Measurements from ENCODE around the gene ZNF705A. TPM values are rescaled to one million over a fixed set of nuclear protein-coding genes. Genes with fewer than 3 reads are reported as not detected.
"Not testable (repeated sequence)": the region's sequence is repeated elsewhere in the genome, so short reads cannot be mapped to it uniquely, and the experiment has no call there.

ZNF705A gene
- total RNA-seq, 2 experiments from 2014 or later = not detected

- H3K36me3 Mint-ChIP-seq (ENCODE audit: low read depth) = peaks cover 4% of the 10 kb centered on the region
- ChIA-PET CTCF (no interaction called here), POLR2A (no interaction called here)
- H3K4me3 Mint-ChIP-seq = no peak overlapping the region
- H3K9me3 Mint-ChIP-seq = no peaks in the 10 kb centered on the region
- peaks cover 54% of the 10 kb centered on the region for H3K27me3 Mint-ChIP-seq
- DNase-seq = peak; percentile 43
- H3K4me1 Mint-ChIP-seq = peaks cover 24% of the 10 kb centered on the region
- peak overlapping the region; percentile 71 for H3K27ac Mint-ChIP-seq
These were observed 2.3 kb upstream of the ZNF705A start for GRCh38 chr12:8154526-8154925.

GRCh38 chr12:8156416-8156815 lies 399 bp upstream of the ZNF705A start:
- H3K27ac Mint-ChIP-seq = no peak overlapping the region
- CTCF ChIA-PET = no interaction called here

DNA sequence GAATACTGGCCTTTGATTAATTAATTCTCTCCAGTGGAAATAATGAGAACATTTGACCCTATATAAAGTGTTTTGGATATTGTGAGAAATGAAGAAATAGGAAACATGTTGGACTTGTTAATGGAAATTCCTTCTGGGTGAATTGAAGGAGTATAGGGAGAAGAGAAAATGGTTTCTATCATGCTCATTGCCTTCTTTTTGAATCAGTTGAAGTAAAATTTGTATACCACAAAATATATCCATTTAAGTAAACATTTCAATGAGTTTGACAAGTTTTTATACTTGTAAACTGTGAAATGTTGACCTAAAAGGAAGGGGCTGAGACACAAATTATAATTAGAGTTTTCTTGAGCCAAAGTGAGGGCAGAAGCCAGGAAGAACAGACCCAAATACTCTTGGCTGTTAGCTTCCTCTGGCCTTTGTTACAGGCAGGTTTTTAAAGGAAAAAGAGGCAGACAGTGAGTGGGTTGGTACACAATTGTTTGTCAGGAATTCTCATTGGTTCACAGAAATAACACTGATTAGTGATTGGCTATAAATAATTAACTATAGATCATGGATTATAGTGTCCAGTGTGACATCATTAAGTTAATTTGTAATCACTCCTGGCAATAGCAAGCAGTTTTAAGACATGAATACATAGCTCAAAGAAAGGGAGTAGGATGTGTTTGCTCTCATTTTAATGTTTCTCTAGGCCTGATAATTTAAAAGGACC lies 826 bp downstream of the ZNF705A start:
- Mint-ChIP-seq H3K9me3 (no peaks in the 10 kb centered on the region), H3K27me3 (peaks cover 46% of the 10 kb centered on the region), H3K36me3 (ENCODE audit: low read depth) (peaks cover 4% of the 10 kb centered on the region), H3K27ac (no peak overlapping the region), H3K4me3 (no peak overlapping the region), H3K4me1 (peaks cover 34% of the 10 kb centered on the region)
- ChIA-PET CTCF (no interaction called here), POLR2A (no interaction called here)
- DNase-seq = no peak

More at GRCh38 chr12:8156416-8156815, 399 bp upstream of the ZNF705A start:
- peaks cover 55% of the 10 kb centered on the region for H3K27me3 Mint-ChIP-seq
- DNase-seq = no peak
- no peak overlapping the region for H3K4me3 Mint-ChIP-seq
- POLR2A ChIA-PET = no interaction called here
- no peaks in the 10 kb centered on the region for H3K9me3 Mint-ChIP-seq
- peaks cover 4% of the 10 kb centered on the region for H3K36me3 Mint-ChIP-seq (ENCODE audit: low read depth)
- peaks cover 24% of the 10 kb centered on the region for H3K4me1 Mint-ChIP-seq

DNA sequence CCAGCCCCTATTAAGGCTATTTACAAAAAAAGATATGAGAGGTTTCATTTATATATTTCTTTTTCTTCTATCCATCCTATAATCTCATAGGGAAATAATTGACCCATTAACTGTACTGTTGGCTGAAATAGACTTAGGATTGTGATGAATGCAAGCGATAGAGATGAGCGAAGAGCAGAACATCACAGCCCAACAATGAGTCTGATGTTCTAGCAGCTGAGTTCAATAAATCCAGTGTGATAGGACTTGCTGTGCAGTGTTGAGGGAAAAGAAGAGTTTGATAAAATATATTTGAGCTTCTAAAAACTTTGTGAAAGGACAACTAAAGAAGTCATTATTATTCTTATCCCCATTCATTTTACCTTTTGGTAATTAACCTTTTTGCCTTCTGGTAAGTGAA lies 16.1 kb downstream of the ZNF705A start:
- H3K9me3 Mint-ChIP-seq; H3K36me3 Mint-ChIP-seq (ENCODE audit: low read depth); H3K4me1 Mint-ChIP-seq; CTCF ChIA-PET; H3K27ac Mint-ChIP-seq; H3K4me3 Mint-ChIP-seq; POLR2A ChIA-PET; DNase-seq; H3K27me3 Mint-ChIP-seq: not testable (repeated sequence)

- H3K36me3 Mint-ChIP-seq (ENCODE audit: low read depth); H3K9me3 Mint-ChIP-seq; POLR2A ChIA-PET; H3K27me3 Mint-ChIP-seq: not testable (repeated sequence)
- peak overlapping the region; percentile 79 for H3K4me3 Mint-ChIP-seq
- CTCF ChIA-PET = interaction anchor here (0.9 kb wide), 1 partner anchor 72 kb away, joined by 3 read pairs; no protein-coding TSS in a partner anchor
- peak overlapping the region; percentile 90 for H3K27ac Mint-ChIP-seq
- H3K4me1 Mint-ChIP-seq = peaks cover 14% of the 10 kb centered on the region
- peak; percentile 77 for DNase-seq
These were observed 23.3 kb downstream of the ZNF705A start for GRCh38 chr12:8179989-8180585.

DNA sequence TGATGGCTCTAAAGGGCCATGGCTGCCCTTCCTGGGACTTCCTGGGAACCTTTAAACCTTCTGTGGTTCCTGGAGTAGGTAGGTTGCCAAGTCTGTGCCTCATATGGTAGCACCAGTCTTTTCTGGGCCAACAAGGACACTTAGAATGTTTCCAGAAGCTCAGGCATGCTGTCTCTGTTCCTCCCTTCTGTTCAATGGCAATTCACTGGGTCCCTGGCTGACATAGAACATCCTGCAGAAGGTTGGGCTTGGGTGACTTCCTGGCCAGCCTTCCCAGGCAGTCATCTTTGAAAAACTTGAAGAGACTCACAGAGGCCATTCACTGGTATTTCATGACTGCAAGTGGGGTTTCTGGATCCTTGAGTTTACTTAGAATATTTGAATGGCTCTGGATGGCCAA lies 24.5 kb downstream of the ZNF705A start:
- Mint-ChIP-seq H3K4me3 (peak overlapping the region; percentile 65), H3K27ac (peak overlapping the region; percentile 80), H3K4me1 (peaks cover 14% of the 10 kb centered on the region)
- DNase-seq; H3K27me3 Mint-ChIP-seq; CTCF ChIA-PET; H3K9me3 Mint-ChIP-seq; H3K36me3 Mint-ChIP-seq (ENCODE audit: low read depth); POLR2A ChIA-PET: not testable (repeated sequence)

DNA sequence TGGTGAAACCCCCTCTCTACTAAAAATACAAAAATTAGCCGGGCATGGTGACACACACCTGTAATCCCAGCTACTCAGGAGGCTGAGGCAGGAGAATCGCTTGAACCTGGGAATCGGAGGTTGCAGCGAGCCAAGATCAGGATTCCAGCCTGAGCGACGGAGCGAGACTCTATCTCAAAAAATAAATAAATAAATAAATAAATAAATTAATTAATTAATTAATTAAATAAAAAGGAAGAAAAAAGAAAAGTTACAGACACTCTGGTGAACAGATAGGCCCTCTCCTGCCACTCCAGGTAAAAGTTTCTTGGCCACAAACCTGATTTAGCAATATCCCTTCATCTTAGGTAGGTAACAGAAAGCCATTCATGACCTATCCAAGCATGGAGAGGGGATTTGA lies 26.1 kb downstream of the ZNF705A start:
- peaks cover 14% of the 10 kb centered on the region for H3K4me1 Mint-ChIP-seq
- H3K36me3 Mint-ChIP-seq (ENCODE audit: low read depth); DNase-seq; H3K27me3 Mint-ChIP-seq; POLR2A ChIA-PET; H3K27ac Mint-ChIP-seq; H3K9me3 Mint-ChIP-seq; CTCF ChIA-PET; H3K4me3 Mint-ChIP-seq: not testable (repeated sequence)

DNA sequence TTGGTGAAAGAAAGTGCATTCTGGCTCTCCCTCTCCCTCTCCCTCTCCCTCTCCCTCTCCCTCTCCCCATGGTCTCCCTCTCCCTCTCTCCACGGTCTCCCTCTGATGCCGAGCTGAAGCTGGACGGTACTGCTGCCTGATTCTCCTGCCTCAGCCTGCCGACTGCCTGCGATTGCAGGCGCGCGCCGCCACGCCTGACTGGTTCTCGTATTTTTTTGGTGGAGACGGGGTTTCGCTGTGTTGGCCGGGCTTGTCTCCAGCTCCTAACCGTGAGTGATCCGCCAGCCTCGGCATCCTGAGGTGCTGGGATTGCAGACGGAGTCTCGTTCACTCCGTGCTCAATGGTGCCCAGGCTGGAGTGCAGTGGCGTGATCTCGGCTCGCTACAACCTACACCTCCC lies 26.5 kb downstream of the ZNF705A start:
- CTCF ChIA-PET; DNase-seq; H3K9me3 Mint-ChIP-seq; H3K27ac Mint-ChIP-seq; POLR2A ChIA-PET; H3K36me3 Mint-ChIP-seq (ENCODE audit: low read depth); H3K4me3 Mint-ChIP-seq; H3K27me3 Mint-ChIP-seq: not testable (repeated sequence)
- H3K4me1 Mint-ChIP-seq = peaks cover 14% of the 10 kb centered on the region

DNA sequence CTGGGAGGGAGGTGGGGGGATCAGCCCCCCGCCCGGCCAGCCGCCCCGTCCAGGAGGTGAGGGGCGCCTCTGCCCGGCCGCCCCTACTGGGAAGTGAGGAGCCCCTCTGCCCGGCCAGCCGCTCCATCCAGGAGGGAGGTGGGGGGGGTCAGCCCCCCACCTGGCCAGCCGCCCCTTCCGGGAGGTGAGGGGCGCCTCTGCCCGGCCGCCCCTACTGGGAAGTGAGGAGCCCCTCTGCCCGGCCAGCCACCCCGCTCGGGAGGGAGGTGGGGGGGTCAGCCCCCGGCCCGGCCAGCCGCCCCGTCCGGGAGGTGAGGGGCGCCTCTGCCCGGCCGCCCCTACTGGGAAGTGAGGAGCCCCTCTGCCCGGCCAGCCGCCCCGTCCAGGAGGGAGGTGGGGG lies 27.4 kb downstream of the ZNF705A start:
- CTCF ChIA-PET; H3K9me3 Mint-ChIP-seq; H3K27me3 Mint-ChIP-seq; POLR2A ChIA-PET; H3K27ac Mint-ChIP-seq; DNase-seq; H3K4me3 Mint-ChIP-seq; H3K36me3 Mint-ChIP-seq (ENCODE audit: low read depth): not testable (repeated sequence)
- H3K4me1 Mint-ChIP-seq = peaks cover 14% of the 10 kb centered on the region

DNA sequence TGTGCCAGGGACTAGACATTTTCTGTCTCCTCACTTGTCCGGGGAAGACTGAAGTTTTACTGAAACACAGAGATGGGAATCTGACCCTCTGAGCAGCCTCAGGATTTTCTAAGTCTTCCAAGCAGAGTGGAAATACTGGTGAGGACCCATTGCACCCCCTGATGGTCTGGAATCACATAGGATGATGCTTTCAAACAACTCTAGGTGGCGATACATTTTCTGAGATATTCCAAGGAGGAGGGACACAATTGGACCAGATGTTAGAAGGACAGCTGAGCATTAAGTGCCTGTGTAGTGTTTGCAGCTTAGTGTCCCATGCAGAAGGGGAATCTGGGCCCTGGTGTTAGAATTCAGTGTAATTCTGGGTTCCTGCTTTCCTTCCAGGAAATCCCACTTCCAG lies 31.3 kb downstream of the ZNF705A start:
- H3K36me3 Mint-ChIP-seq (ENCODE audit: low read depth); H3K4me3 Mint-ChIP-seq; DNase-seq; H3K4me1 Mint-ChIP-seq; POLR2A ChIA-PET; H3K9me3 Mint-ChIP-seq; CTCF ChIA-PET; H3K27me3 Mint-ChIP-seq; H3K27ac Mint-ChIP-seq: not testable (repeated sequence)

DNA sequence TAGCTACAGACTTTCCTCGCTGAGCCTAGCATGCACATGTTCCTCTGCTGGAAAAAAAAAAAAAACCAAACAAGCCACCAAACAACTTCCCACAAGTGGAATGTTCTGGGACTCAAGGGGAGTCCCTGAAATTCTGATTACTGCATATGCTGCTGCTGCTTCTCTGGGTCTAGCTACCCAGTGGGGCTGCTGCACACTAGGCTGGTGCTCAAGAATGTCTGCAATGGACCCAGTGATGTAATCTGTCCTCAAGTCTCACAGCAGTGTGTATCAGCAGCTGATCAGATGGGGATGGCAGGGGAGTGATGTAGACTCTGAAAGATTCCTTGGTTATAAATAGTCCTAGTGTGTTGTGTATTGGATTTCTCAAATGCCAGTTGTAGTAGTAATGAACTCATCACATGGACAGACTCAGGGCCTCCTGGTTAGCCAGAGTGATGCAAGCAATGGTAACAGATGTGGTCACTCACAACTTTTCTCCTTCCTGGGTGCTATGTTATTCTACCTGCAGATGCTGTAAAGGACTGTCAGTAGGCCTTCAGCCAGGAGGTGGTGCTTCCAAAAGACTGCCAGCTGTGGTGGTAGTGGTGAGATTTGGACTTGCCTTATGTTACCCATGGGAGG lies 41.0 kb downstream of the ZNF705A start:
- POLR2A ChIA-PET; H3K4me3 Mint-ChIP-seq; DNase-seq; H3K27ac Mint-ChIP-seq; H3K27me3 Mint-ChIP-seq; H3K36me3 Mint-ChIP-seq (ENCODE audit: low read depth); CTCF ChIA-PET; H3K9me3 Mint-ChIP-seq: not testable (repeated sequence)
- H3K4me1 Mint-ChIP-seq = peaks cover 13% of the 10 kb centered on the region

GRCh38 chr12:8218711-8219382 lies 62.0 kb downstream of the ZNF705A start:
- POLR2A ChIA-PET; H3K36me3 Mint-ChIP-seq (ENCODE audit: low read depth); DNase-seq; H3K27ac Mint-ChIP-seq; H3K4me1 Mint-ChIP-seq; H3K9me3 Mint-ChIP-seq; H3K27me3 Mint-ChIP-seq; H3K4me3 Mint-ChIP-seq; CTCF ChIA-PET: not testable (repeated sequence)

GRCh38 chr12:8221375-8221774 lies 64.6 kb downstream of the ZNF705A start:
- H3K4me1 Mint-ChIP-seq; DNase-seq; CTCF ChIA-PET; H3K27me3 Mint-ChIP-seq; H3K9me3 Mint-ChIP-seq; H3K36me3 Mint-ChIP-seq (ENCODE audit: low read depth); H3K27ac Mint-ChIP-seq; H3K4me3 Mint-ChIP-seq; POLR2A ChIA-PET: not testable (repeated sequence)
